Stimulated activated CD4-positive, alpha-beta T cell treated with anti-CD3 and anti-CD28 coated beads, Interleukin-1b, Interleukin-23, amount 100 ng/mL, for 1 hour (primary cell): ENCODE measurements around the gene FBXL19.
"Not testable (repeated sequence)": the region's sequence is repeated elsewhere in the genome, so short reads cannot be mapped to it uniquely, and the experiment has no call there.

ENCODE experiments used
- DNase-seq, 2 donors: peaks; one replicate each; pipeline ENCODE4 v3.0.0-alpha.2; 2020; ENCODE audit warnings: low read depth in 2 of 2

The FBXL19 gene

DNA sequence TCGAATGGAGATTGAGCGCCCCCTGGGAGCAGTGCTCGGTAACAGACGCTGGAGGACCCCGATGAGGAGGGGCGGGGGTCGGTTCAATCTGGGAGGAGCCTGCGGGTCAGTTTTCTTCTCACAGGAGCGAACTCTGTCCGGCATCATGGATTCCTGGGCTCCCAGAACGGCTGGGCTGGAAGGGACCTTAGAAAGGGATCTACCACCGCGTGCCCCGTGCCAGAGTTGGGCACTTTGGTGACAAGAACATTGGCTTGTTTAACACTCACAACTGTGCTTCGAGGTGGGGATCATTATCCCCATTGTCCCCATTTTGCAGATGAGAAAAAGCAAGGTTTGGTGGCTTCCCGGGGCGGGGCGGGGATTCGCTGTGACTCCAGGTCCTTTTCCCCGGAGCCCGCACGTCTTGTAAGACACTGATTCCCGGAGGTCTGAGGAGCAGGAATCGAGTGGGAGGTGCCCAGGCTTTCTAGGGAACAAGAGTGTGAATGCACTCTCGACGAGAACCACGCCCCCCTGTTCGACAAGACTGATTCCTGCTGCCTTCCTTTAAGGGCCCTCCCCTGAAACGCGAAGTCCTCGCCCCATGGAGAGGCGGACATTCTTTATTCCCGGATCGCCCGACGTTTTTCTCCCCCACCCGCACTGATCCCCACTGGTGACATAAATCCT is 1.5 kb upstream of the FBXL19 start:
- DNase-seq, result peak; percentile 66 to 77

DNA sequence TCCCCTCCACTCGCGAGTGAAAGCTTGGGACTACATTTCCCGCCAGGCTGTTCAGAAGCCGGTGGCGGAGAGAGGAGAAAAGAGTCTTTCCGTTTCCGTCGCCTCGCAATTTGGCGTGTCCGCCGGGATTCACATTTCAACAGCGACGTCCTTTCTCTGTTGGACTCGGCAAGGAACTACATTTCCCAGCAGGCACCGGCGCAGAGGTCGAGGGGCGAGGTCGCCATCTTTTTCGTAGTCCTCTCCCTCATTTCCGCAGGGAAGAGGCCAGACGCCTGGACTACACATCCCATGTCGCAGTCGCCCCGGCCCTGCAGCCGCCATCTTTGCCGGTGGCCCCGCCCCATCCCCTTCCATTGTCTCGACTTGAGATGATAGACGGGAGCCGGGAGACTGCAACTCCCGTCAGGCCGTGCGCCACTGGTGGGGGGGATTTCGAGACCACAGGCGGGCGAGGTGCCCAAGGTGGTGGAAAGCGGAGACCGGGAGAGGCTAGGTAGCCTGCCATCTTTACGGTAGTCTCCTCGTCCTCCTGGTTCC is 882 bp upstream of the FBXL19 start:
- DNase-seq, result peak; percentile 96 to 99

DNA sequence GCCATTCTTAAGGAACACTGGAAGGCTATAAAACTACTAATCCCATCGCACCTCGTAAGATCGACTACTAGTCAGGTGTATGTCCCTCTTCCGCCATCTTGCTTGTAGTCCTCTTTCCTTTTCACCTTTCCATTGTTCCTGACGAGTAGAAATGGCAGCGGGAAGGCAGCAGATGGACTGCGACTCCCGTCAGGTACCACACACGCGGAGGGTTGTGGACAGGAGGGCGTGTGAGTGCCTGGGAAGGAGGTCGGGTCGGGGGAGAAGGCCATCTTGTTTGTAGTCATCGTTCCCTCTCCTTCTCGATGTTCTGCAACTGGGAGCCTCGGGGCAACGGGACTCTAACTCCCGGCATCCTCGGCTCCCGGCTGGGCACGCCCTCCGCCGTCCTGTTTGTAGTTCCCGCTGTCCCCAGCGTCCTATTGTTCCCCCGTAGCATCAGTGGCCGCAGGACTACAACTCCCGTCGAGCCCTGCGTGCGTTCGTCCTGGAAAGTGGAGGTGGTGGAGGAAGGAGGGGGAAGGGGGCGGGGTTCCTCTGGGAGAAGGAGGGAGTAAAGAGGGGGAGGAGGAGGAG is 324 bp upstream of the FBXL19 start:
- peak; percentile 85 to 89 for DNase-seq

DNA sequence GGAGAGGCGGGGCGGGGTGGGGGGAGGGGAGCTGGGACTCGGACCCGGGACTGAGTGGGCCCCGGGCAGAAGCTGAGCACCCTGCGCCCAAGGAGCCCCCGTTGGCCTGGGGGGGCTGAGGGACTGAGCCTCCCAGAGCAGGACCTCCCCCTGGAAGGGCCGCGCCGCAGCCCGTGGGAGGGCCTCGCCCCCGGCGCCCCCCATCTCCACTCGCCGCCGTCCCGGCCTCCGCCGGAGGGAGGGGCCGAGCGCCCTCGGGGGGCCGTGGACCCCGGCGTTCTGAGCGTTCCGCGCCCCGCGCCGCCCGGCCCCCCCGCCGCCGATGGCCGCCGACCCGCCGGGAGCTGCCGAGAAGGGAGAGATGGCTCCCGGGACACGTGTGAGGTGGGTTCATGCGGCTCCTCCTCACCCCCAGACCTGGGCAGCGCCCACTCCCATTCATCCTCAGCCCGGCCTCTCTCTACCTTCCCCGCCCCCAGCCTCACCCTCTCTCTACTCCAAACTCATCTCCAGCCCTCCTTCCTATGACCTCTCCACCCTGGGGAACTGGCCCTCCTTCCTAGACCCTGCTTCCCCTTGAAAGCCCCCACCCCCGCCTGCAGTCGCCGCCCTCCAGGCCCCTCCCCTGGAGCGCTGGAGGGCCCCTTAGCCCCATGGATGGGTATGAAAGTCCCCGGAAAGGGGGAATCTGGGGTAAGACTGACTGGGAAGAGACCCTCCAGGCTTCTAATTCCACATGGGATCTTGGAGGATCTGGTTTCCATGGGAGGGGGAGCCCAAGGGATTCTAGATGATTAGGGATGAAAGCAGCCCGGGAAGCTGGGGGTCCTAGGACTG is 922 bp downstream of the FBXL19 start:
- DNase-seq, result no peak

DNA sequence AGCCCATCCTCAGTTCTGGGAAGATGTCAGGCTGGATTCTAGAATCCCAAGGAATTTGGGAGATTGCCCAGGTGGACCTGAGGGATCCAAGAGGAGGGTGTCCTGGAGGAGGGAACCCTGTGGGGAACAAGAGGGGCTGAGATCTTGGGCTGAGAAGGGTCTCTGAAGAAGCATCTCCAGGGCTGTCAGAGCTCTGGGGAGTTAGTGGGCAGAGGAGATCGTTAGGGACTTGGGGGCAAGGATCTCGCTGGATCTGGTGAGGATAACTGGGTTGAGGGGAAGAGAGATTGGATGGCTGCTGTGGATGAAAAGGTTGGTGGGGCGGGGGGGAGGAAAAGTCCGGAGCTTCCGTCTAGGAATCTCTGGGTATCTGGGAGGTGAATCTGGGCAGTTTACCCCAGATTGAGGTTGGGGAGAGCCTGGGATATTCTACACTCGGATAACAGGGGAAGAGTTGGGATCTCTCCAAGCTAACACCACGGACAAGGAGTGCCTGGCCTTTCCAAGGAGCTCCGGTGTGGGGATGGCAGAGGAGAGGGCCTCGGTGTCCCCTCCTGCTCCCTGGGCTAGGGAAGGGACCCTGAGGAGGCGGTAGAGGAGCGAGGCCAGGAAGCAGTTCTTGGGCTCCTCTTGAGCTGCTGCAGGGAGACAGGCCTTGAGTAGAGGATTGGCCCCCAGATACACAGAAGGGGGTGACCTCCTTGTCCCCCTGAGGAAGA is 1.7 kb downstream of the FBXL19 start:
- DNase-seq, result no peak

DNA sequence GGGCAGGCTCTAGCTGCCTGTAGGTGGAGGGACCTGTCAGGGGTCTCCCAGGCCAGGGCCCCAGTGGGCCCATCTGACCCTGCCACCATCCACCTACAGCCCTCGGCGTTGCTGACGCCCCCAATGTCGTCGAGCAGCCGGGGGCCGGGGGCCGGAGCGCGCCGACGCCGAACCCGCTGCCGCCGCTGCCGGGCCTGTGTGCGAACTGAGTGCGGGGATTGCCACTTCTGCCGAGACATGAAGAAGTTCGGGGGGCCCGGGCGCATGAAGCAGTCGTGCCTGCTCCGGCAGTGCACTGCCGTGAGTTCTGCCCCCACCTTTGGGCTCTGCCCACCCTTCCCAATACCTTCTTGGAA is 2.2 kb downstream of the FBXL19 start:
- DNase-seq, result no peak

DNA sequence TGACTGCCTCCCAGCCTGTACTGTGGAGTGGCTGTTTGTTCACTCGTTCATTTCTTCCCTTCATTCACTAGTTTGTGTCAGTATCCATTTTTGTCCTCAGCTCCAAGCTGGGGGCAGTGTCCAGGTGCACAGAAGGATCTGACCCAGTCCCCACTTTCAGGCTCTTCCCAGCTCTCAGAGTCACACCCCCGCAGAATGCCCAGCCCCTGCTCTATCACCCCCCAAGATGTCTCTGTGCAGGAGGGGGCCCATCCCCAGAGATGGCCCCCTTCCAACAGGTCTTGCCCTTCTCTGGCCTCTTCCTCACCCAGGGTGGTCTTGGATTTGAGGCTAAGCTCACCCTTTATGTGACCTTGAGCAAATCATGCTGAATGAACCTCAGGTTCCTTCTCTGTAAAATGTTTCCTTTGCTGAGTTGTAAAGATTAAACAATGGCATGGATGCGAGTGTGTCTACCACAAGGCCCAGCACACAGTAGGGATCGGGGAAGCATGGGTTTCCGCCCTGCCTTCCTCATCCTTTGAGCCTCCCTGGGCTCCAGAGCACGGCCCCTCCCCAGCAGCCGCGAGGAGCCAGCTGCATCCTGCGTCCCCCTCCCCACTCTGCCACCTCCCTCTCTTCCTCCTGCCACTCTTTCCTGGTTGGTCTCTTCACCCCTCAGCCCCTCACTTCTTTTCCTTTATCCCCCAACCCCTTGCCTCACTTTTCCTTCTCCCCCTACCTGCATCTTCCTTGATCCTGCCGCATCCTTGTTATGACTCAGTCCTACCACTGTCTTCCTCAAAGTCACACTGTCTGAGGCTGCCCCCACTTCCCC is 2.8 kb downstream of the FBXL19 start:
- no peak for DNase-seq

DNA sequence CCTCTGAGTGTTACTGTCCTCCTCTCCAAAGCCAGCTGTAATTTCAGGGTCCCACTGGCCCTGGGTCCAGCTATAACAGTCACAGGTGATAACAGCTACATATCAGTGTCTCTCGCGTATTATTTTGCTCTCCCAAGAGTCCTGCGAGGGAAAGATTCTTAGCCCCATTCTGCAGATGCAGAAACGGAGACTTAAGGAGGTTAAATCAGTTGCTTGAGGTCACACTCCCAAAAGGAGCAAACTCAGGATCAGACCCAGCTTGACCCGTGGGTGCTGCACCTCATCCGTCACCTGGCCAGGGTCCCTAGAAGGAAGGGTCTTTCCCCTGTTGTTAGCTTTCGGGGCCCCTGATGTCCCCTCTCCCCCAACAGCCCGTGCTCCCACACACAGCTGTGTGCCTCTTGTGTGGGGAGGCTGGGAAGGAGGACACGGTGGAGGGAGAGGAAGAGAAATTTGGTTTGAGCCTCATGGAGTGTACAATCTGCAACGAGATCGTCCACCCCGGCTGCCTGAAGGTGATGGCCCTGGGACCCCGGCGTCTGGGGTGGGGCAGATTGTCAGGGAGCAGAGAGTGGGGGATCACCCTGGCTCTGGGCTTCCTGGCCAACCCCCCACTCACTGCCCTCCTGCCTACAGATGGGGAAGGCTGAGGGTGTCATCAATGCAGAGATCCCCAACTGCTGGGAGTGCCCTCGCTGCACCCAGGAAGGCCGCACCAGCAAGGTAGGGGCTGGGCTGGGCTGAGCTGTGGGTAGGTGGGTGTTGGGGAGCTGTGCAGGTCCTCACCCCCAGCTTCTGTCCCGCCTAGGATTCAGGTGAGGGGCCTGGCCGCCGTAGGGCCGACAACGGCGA is 3.8 kb downstream of the FBXL19 start:
- DNase-seq, result no peak

DNA sequence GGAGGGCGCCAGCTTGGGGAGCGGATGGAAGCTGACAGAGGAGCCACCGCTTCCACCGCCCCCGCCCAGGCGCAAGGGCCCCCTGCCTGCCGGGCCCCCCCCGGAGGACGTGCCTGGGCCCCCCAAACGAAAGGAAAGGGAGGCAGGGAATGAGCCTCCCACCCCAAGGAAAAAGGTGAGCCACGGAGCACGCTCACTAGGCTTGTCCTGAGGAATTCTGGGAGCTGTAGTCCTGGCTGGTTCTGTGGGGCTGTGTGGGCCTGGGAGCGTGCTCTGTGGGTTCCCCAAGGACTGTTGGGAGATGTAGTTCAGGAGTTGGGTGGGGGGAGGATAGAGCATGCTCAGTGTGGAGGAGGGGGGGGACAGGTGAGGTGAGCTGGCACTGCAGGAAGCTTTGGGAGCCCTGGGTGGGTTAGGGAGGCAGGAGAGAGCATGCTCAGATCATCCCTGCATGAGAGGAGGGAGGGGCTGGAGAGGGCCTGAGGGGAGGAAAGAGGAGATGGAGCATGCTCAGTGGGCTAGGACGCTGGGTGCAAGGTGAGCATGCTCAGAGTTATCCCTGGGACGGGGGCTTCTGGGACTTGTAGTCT is 4.5 kb downstream of the FBXL19 start:
- no peak for DNase-seq

DNA sequence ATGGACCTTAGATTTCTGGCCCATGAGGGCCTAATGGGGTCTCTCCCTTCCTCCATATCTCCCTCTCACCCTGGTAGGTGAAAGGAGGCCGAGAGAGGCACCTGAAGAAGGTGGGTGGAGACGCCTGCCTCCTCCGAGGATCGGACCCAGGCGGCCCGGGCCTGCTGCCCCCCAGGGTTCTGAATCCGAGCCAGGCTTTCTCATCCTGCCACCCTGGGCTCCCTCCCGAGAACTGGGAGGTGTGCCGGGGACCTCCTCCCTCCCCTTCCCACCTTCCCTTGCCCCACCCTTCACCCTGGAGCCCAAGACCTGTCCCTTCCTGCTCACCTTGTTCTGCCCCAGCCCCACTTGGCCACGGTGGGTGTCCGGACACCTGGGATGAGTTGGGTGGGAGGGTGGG is 5.0 kb downstream of the FBXL19 start:
- no peak for DNase-seq

DNA sequence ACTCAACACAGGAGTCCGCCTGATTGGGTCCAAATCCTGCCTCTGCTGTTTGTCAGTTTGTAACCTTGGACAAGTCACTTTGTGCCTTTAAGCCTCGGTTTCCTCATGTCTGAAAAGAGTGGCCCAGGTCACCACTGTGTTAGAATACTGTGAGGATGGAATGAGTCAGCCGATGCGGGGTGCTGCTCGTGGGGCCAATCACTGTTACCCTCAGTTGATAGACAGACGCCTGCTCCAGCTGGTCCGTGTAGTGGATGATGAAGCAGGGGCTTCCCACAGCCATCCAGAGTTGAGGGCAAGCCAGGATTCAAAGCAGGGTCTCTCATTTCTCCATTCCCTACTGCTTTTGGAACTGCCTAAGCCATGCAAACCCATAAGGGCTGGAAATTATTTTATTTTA is 5.8 kb downstream of the FBXL19 start:
- no peak for DNase-seq

DNA sequence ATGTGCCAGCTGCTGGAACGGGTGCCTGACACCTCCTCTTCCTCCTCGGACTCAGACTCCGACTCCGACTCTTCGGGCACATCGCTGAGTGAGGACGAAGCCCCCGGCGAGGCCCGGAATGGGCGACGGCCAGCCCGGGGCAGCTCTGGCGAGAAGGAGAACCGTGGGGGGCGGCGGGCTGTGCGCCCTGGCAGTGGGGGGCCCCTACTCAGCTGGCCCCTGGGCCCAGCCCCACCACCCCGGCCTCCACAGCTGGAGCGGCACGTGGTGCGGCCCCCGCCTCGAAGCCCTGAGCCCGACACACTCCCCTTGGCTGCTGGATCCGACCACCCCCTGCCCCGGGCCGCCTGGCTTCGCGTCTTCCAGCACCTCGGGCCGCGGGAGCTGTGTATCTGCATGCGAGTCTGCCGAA is 6.8 kb downstream of the FBXL19 start:
- DNase-seq, result no peak

DNA sequence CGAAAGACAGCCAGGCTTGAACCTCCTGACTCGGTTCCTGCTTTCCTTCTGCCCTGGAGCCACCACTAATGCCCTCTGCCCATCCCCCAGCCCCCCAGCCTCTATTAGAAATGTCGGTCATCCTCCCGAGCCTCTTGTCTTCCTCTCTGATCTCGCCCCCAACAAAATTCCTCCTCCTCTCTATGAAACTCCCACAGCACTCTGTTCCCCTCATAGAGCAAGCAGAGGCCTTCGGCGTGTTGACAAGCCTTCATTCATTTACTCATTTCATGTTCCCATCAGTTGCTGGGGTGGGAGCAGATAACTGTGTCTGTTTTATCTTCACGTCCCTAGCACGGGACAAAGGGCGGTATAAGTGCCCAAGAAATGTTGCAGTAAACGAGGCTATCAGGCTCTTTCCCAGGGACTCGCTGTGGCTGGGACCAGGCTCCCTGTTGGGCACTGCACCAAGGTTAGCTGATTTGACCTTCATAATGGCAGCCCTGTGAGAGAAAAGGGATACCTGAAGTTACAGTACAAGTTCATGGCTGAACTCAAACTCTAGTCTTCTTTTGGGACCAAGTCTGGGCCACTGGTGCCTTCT is 7.8 kb downstream of the FBXL19 start:
- no peak for DNase-seq

DNA sequence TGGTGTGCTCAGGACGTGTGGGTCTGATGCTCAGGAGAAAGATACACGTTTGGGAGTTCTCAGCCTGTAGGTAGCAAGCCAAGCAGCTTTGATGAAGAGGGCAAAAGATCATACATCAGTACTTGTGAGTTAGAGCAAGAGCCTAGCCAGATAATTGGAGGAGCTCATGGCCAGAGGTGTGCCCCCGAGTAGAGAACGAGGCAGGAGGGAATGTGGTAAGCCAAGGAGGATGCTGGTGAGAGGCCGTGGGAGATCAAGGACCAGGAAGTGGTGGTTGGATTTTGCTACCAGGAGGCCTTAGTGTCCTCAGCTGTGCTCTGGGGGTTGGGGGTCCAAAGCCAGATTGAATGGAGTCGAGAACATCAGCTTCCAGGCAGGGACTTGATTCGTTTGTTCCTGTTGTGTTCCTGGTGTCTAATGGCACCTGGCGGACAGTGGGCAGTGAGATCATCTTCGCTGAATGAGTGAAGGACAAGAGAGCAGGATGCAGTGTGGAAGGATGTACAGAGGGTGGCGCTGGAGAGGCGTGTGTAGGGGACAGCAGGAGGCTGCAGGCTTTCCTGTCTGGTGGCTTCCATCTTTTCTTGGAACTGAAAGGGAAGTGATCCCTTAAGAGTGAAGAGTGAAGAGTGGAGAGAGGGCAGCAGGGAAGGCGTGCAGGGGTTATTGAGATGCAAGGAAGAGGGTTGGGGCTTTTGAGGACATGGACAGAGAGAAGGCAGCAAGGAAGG is 11.6 kb downstream of the FBXL19 start:
- DNase-seq, result no peak

DNA sequence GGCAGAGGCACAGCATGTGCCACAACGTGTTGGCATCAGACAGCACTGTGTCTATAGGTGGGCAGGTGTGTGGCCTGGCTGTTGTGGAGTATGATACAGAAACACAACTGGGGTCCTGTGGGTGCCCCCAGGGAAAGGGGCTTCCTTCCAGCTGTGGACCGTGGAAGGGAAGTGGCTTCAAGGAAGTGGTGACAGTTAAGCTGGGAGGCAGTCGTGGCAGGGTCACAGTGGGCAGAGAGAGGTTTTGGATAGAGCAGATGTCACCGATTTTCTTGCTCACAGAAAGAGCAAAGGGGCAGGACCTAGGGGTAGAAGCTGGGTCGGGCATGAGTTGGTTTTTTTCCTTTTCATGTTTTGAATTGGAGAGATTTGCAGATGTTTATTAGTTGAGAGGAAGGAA is 14.3 kb downstream of the FBXL19 start:
- DNase-seq, result no peak

DNA sequence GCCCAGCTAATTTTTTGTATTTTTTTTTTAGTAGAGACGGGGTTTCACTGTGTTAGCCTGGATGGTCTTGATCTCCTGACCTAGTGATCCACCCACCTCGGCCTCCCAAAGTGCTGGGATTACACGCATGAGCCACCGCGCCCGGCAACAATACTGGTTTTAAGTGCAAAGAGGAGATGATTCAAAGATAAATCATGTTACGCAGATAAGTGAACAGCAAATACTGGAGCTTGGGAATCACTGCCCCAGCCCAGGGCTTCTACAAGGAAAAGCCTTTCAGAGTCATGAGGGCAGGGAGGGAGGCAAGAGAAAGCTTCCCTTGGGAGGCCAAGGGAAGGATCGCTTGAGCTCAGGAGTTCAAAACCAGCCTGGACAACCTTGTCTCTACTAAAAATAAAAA is 16.2 kb downstream of the FBXL19 start:
- not testable (repeated sequence) for DNase-seq

DNA sequence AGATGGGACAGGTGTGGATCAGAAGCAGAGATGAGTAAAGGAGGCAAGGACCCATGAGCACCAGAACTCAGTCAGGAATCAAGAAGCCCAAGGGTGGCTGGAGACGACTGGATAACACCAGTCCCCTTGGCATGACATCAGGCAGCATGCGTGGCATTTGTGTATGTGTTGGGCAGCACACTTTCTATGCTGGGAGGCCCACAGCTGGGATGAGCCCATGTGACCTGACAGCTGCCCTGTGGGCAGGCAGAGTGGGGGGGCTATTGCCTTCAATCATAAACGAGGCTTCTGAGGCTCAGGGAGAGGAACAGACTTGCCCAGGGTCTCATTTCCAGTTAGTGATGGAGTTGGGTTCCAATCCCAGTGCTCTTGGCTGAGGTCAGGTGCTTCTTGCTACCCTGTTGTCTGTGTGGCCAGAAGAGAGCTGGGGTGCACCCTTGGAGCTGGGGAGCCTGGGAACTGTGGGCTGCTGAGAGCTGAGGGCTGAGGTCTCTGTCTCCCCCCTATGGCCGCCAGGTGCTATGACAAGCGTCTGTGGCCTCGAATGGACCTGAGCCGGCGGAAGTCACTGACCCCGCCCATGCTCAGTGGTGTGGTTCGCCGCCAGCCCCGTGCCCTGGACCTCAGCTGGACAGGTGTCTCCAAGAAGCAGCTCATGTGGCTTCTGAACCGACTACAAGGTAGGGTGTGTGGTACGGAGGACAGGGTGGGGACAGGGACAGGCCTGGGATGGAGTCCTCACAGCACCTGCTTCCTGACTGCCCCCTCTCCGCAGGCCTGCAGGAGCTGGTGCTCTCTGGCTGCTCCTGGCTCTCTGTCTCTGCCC is 18.4 kb downstream of the FBXL19 start:
- DNase-seq, result no peak

DNA sequence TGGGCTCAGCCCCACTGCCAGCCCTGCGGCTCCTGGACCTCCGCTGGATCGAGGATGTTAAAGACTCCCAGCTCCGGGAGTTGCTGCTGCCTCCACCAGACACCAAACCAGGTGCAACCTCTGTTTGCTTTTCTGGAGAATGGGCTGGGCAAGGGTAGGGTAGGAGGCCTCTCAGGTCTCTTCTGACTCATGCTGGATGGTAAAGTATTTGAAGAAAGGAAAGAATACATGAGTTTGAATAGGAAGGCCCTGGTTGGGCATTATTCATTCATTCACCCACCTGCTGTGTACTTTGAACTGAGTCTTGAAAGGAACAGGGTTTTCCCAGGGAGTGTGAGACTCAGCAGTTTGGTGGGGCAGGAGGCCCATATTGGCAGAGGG is 19.0 kb downstream of the FBXL19 start:
- DNase-seq, result no peak
